Peyer's patch (tissue), 4 donors: ENCODE measurements around the gene EXOC3.

Experiments
- POLR2A ChIP-seq, 2 donors: fragments of 450-650 bp; IDR thresholded peaks; one replicate each; pipeline ENCODE4 v1.5.1; 2017; ENCODE audit warnings: antibody characterized with exemption in 2 of 2, mild to moderate bottlenecking in 2 of 2, moderate library complexity in 2 of 2
- TF ChIP-seq, protein P1 (sequence below), 6 experiments: fragments of 450-650 bp in 4 of 6; fragments of 200-600 bp in 2 of 6; sonication (generic) in 1 of 6; IDR thresholded peaks; one replicate each; pipeline ENCODE4 v1.5.1; 2017 to 2019; ENCODE audit warnings: antibody characterized with exemption in 6 of 6, mild to moderate bottlenecking in 3 of 6, moderate library complexity in 1 of 6

- TF ChIP-seq, protein P1, sequence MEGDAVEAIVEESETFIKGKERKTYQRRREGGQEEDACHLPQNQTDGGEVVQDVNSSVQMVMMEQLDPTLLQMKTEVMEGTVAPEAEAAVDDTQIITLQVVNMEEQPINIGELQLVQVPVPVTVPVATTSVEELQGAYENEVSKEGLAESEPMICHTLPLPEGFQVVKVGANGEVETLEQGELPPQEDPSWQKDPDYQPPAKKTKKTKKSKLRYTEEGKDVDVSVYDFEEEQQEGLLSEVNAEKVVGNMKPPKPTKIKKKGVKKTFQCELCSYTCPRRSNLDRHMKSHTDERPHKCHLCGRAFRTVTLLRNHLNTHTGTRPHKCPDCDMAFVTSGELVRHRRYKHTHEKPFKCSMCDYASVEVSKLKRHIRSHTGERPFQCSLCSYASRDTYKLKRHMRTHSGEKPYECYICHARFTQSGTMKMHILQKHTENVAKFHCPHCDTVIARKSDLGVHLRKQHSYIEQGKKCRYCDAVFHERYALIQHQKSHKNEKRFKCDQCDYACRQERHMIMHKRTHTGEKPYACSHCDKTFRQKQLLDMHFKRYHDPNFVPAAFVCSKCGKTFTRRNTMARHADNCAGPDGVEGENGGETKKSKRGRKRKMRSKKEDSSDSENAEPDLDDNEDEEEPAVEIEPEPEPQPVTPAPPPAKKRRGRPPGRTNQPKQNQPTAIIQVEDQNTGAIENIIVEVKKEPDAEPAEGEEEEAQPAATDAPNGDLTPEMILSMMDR (IDR thresholded peaks at IDR 0.05): no peak
- no peak for TF ChIP-seq POLR2A (IDR thresholded peaks at IDR 0.05)
These were observed 35.9 kb upstream of the EXOC3 start for GRCh38 chr5:407051-407450.
